Right ventricle myocardium superior (tissue), 1 donor: ENCODE data around the gene TPH2. TPM values are rescaled to one million over a fixed set of nuclear protein-coding genes. Genes with fewer than 3 reads are reported as not detected.
A peak's percentile ranks its signal among the peaks of the same experiment; 100 is the strongest.

Source experiments
- ATAC-seq: fragments of 200-7000 bp; cut with Tn5 transposase; one replicate; pipeline ENCODE4 v1.9.1; 2020; ENCODE audit warnings: mild to moderate bottlenecking; ENCODE audit not compliant: poor library complexity
- DNase-seq: peaks from one replicate; pipeline ENCODE4 v3.0.0-alpha.2; 2020
- intact Hi-C: fragments of 100-400 bp; cut with DNase I; formaldehyde crosslinking; loops from one replicate; pipeline ENCODE4 v1.11.2; 2022
- total RNA-seq: library from RNA; stranded (reverse); fragmentation: NEBNext Ultra II Directional; extraction: Animal tissue kit (Norgen Biotek cat#: 25700); gene quantifications from one replicate; pipeline ENCODE4 v1.2.1, GENCODE V29; 2021
- donor health status: DM: no; HTN: yes; CAD: no; lungs with severe emphysema.

Gene TPH2
- total RNA-seq, 1 donor from 2014 or later: not detected

- DNase-seq (no peak), ATAC-seq (no peak)
- intact Hi-C loops: no loop called here
These were observed 17.3 kb downstream of the TPH2 start for GRCh38 chr12:71955970-71956369.

- no peak for ATAC-seq
- intact Hi-C loops: no loop called here
- no peak for DNase-seq
These were observed 19.4 kb downstream of the TPH2 start for GRCh38 chr12:71958056-71958455.

GRCh38 chr12:71958457-71958856, 19.8 kb downstream of the TPH2 start:
- ATAC-seq: no peak
- intact Hi-C loops: no loop called here
- no peak for DNase-seq

DNA sequence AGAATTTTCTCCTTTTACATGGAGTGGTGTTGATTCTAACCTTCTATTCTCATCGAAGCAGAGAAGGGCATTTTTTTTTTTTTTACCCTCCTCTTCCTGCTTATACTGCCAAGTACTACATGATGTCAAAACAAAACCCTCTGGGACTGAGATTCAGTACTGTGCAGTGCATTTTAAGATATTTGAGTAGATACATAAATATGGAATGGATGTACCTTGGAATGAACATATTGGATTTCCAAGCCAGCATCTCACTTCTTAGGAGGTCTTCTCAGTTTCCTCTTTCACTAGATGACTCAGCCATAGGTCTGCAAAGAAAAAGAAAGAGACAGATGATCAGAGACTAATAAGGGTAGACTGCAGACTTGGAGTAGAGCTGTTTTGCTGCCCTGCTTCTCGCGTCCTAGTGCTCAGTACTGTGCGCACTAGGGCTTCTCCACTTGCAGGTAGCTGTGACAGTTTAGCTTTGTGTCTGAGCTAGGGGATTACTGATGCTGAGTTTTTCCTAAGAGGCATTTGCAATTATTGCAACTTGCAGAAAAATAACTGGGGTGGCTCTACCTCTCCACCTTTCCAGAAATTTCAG, 20.4 kb downstream of the TPH2 start:
- ATAC-seq: no peak
- DNase-seq: no peak
- intact Hi-C loops: no loop called here

DNA sequence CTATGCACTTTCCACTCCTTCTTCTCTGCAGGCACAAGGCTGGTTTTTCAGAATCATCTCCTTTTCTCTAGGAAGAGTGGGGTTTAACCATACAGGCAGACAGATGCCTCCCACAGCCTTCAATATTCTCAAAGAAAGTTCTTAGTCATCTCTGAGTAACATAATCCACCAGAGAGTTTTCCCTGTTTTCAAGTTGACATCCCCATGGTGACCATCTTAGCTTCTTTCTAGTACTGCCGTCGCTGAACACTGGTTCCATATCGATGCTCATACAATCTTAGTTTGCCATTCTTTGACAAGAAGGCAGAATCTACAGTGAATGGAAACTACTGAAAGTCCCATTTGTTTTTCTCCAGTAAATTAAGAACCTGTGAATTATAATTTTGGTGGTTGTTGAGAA, 28.6 kb downstream of the TPH2 start:
- DNase-seq (no peak), ATAC-seq (no peak)
- intact Hi-C loops: no loop called here

DNA sequence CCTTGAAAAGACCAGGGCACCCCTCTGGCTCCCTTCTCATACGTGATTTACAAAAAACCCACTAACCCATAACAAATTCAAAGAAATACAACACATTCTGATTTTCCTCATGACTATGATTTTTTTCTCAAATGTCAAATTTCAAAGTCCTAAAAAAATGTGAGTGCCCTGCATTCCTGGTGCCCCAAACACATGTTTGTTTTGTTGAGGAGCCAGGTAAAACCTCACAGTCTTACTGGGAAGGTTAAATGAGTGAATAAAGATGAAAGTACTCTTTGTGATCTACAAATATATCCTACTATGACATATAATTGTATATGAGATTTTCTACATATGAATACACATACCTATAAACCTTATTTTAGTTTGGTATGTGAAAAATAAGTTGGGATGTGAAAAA, 30.7 kb downstream of the TPH2 start:
- no peak for ATAC-seq
- intact Hi-C loops: no loop called here
- DNase-seq: no peak

DNA sequence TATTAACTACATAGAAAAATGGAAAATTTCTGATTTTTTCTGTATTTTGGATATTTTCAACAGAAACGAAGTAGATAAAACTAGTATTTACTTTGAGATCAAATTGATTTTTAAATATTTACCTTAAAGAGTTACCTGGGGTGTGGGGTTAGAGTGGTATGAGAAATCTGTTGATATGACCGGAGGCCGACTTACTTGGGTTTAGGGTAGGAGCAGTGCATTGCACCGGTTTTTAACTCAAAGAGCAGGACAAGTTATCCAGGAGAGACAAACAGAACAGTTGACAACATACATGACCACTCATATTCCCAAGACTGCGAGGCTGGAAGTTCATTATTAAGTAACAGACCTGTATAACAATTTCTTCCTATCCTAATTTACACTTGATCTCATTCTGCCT, 31.4 kb downstream of the TPH2 start:
- ATAC-seq (no peak), DNase-seq (no peak)
- intact Hi-C loops: no loop called here

- DNase-seq (no peak), ATAC-seq (no peak)
- intact Hi-C loops: no loop called here
These were observed 33.9 kb downstream of the TPH2 start for GRCh38 chr12:71972441-71973074.

DNA sequence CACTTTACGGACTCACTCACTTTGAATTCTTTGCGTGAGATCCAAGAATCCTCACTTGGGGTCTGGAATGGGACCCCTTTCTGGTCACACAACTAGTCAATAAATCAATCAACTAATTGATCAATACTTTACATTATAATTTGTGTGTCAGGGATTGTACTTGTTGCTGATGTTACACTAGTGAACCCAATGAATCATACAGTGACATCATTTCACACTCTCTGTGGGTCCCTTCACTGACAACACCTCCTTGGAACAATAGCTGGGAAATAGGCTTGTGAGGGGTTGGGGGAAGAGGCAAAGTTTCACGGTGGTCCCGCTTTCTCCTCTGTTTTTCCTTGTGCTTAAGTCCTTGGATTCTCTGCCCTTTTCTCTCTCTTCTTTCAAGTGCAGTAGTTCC, 35.0 kb downstream of the TPH2 start:
- DNase-seq: no peak
- ATAC-seq: no peak
- intact Hi-C loops: no loop called here

- DNase-seq: no peak
- ATAC-seq: no peak
- intact Hi-C loops: no loop called here
These were observed 41.9 kb downstream of the TPH2 start for GRCh38 chr12:71980538-71980937.

GRCh38 chr12:71981149-71981548, 42.5 kb downstream of the TPH2 start:
- ATAC-seq (no peak), DNase-seq (no peak)
- intact Hi-C loops: no loop called here

- no peak for DNase-seq
- no peak for ATAC-seq
- intact Hi-C loops: no loop called here
These were observed 56.1 kb downstream of the TPH2 start for GRCh38 chr12:71994715-71995114.

- intact Hi-C loops: no loop called here
- DNase-seq (no peak), ATAC-seq (no peak)
These were observed 61.1 kb downstream of the TPH2 start for GRCh38 chr12:71999795-72000194.

DNA sequence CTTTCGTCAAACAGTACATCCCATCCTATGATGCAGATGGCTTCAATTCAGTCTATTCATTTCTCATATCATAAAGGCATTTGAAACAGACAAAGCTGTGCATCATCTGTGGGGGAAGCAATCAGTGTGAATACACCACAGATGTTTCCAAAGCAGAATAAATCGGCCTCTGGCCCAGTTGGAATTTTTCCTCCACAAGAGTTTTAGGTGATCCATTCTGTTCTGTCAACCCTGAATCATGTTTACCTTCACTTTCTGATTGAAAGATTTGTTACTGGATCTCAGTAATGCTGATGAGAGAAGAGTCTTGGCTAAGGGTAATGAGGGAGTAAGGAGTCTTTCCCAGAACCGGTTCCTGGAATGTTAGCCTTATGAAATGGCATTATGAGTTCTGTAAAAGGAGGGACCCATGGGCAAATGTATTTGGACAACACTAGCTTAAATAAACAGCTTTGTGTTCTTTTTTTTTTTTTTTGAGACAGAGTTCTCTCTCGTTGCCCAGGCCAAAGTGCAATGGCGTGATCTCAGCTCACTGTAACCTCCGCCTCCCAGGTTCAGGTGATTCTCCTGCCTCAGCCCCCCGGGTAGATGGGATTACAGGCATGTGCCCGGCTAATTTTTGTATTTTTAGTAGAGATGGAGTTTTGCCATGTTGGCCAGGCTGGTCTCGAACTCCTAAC, 62.5 kb downstream of the TPH2 start:
- no peak for DNase-seq
- intact Hi-C loops: no loop called here
- no peak for ATAC-seq

DNA sequence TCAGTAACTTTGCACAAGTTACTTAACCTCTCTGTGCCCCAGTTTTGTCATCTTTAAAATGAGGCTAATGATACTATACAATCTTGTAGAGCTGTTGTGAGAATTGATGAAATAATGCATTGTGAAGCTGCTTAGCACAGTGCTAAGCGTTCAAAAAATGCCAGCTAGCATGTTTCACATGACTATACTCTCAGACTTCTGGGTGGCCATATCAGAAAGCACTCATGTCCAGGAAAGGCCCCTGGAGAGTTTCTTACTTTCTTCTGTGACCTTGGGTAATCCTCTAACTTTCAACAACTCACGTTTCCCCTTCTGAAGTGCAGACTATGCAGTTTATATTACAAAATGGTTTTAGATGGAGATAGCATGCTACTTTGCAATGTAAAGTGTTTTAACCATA, 68.1 kb downstream of the TPH2 start:
- intact Hi-C loops: no loop called here
- ATAC-seq: no peak
- no peak for DNase-seq

DNA sequence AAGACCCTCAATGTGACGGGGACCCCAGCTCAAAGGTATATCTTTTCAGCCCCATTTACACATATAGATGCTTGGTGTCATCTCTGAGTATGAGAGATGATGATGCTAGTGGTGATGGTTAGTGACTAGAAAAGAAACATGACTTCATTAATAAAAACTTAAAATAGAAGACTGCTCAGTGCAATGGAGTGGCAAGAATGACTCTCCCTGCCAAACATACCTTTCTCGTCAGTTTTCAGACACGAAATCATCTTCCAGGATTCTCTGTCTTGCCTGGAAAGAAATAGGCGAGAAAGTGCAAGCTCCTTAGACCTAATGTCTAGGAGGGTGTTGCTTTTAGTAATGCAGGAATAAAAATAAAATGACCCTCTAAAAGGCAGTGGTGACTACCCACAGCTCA, 71.7 kb downstream of the TPH2 start:
- ATAC-seq: no peak
- intact Hi-C loops: no loop called here
- DNase-seq: no peak

DNA sequence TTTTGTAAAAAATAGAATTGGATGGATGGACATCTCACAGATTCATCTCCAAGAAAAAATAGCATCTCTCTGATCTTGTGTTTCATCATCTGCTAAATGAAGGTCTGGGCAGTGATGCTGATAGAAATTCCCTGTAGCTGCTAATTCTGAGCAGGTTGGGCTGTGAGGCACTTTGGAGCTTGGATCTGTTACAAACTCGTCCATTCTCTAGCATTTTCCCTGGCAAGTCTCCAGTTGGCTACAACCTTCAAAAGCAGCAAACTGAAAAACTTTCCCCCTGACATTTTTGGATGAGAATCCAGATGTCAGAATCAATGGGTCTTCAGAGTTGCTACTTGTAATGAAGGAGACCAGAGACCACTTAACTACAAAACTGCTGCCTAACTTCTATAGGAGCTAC, 72.7 kb downstream of the TPH2 start:
- no peak for ATAC-seq
- DNase-seq: no peak
- intact Hi-C loops: no loop called here

- no peak for ATAC-seq
- intact Hi-C loops: no loop called here
- no peak for DNase-seq
These were observed 74.2 kb downstream of the TPH2 start for GRCh38 chr12:72012874-72013273.

GRCh38 chr12:72015895-72016294, 77.2 kb downstream of the TPH2 start:
- no peak for DNase-seq
- no peak for ATAC-seq
- intact Hi-C loops: no loop called here

- DNase-seq (peak; percentile 49), ATAC-seq (peak; percentile 91)
- intact Hi-C loops: no loop called here
These were observed 78.5 kb downstream of the TPH2 start for GRCh38 chr12:72017054-72017651.
